Upper lobe of left lung (tissue), 6 donors: Measurements from ENCODE around the gene SST. TPM values are rescaled to one million over a fixed set of nuclear protein-coding genes. Genes with fewer than 3 reads are reported as not detected.

Experiments used
- ATAC-seq, 2 donors: fragments of 200-7000 bp; cut with Tn5 transposase; one replicate each; pipeline ENCODE4 v1.9.1; 2022; ENCODE audit warnings: mild to moderate bottlenecking in 2 of 2, moderate library complexity in 2 of 2; ENCODE audit not compliant: low FRiP score in 2 of 2
- DNase-seq, 2 donors: peaks; one replicate each; pipeline ENCODE4 v3.0.0-alpha.2; 2019 to 2020
- H3K27ac ChIP-seq, 4 donors: fragments of 200-600 bp; sonication (generic); one replicate each; pipeline ENCODE4 v1.5.1; 2016 to 2019
- H3K27me3 ChIP-seq, 4 donors: fragments of 200-600 bp; sonication (generic); one replicate each; pipeline ENCODE4 v1.5.1; 2017 to 2019
- H3K36me3 ChIP-seq, 4 donors: fragments of 200-600 bp; sonication (generic); one replicate each; pipeline ENCODE4 v1.5.1; 2016 to 2019
- H3K4me1 ChIP-seq, 4 donors: fragments of 200-600 bp; sonication (generic); one replicate each; pipeline ENCODE4 v1.5.1; 2018 to 2019
- H3K4me3 ChIP-seq, 4 donors: fragments of 200-600 bp; sonication (generic); one replicate each; pipeline ENCODE4 v1.5.1; 2017 to 2019; ENCODE audit warnings: mild to moderate bottlenecking in 2 of 4, moderate library complexity in 1 of 4
- H3K9me3 ChIP-seq, 4 donors: fragments of 200-600 bp; sonication (generic); one replicate each; pipeline ENCODE4 v1.5.1; 2018 to 2019
- EP300 ChIP-seq, 4 donors: sonication (generic); formaldehyde crosslinking; IDR thresholded peaks; one replicate each; pipeline ENCODE4 v1.5.1; 2017; ENCODE audit warnings: antibody characterized with exemption in 4 of 4, control low read depth in 2 of 4
- POLR2A ChIP-seq, 4 donors: fragments of 450-650 bp; IDR thresholded peaks; one replicate each; pipeline ENCODE4 v1.5.1; 2016 to 2017; ENCODE audit warnings: antibody characterized with exemption in 4 of 4, mild to moderate bottlenecking in 2 of 4
- POLR2AphosphoS5 ChIP-seq, 2 donors: sonication (generic); formaldehyde crosslinking; IDR thresholded peaks; one replicate each; pipeline ENCODE4 v1.5.1; 2017; ENCODE audit warnings: antibody characterized with exemption in 2 of 2
- WGBS, 2 donors: methylation state at CpG; one replicate each; pipeline ENCODE4 v1.1.5; 2017 to 2018; 5-methylcytosine and 5-hydroxymethylcytosine counted together
- total RNA-seq, 6 donors: library from RNA; depleted of rRNA in 4 of 6; stranded (reverse); fragments of >200 nt in 4 of 6; gene quantifications; one replicate each; pipeline versions ENCODE4 v1.1.0 to v1.2.1, GENCODE V29; 2016 to 2021
- TF ChIP-seq, protein P1 (sequence below), 6 experiments: fragments of 450-650 bp in 4 of 6; fragments of 200-600 bp in 2 of 6; sonication (generic) in 2 of 6; IDR thresholded peaks; one replicate each; pipeline ENCODE4 v1.5.1; 2016 to 2019; ENCODE audit warnings: antibody characterized with exemption in 6 of 6
- donor health status: DM: no; HTN: no; CAD: no; lungs with moderate emphysema.
- donor health status: DM: no; HTN: yes; CAD: no; lungs with severe emphysema.

Gene SST
- not detected for total RNA-seq

GRCh38 chr3:187669675-187670504 lies at the start of gene SST:
Gene SST (minus strand): TSS chr3:187670394. CDS start chr3:187670291, 103 bp downstream.
- 14% methylated on average over 38 to 42 of the region's 46 CpGs for WGBS, 2 donors
- ATAC-seq: peak in 1 of 2 donors; percentile 46
- DNase-seq: peak; percentile 23 to 75
- H3K27ac ChIP-seq: no peak within 1 kb of the TSS
- no peaks in the 10 kb centered on the region for H3K4me1 ChIP-seq
- no peaks in the 10 kb centered on the region for H3K9me3 ChIP-seq
- no peak for TF ChIP-seq POLR2AphosphoS5 (IDR thresholded peaks at IDR 0.05)
- TF ChIP-seq, protein P1, sequence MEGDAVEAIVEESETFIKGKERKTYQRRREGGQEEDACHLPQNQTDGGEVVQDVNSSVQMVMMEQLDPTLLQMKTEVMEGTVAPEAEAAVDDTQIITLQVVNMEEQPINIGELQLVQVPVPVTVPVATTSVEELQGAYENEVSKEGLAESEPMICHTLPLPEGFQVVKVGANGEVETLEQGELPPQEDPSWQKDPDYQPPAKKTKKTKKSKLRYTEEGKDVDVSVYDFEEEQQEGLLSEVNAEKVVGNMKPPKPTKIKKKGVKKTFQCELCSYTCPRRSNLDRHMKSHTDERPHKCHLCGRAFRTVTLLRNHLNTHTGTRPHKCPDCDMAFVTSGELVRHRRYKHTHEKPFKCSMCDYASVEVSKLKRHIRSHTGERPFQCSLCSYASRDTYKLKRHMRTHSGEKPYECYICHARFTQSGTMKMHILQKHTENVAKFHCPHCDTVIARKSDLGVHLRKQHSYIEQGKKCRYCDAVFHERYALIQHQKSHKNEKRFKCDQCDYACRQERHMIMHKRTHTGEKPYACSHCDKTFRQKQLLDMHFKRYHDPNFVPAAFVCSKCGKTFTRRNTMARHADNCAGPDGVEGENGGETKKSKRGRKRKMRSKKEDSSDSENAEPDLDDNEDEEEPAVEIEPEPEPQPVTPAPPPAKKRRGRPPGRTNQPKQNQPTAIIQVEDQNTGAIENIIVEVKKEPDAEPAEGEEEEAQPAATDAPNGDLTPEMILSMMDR (IDR thresholded peaks at IDR 0.05): no peak
- H3K4me3 ChIP-seq: no peak within 1 kb of the TSS
- H3K36me3 ChIP-seq: no peaks in the 10 kb centered on the region
- peaks cover 0 to 3% (median 0%) of the 10 kb centered on the region in 4 donors for H3K27me3 ChIP-seq

GRCh38 chr3:187719628-187720336 lies 49.6 kb upstream of the SST start:
- Histone ChIP-seq H3K27ac (peak overlapping the region in 1 of 4 donors; percentile 12), H3K9me3 (no peaks in the 10 kb centered on the region), H3K27me3 (no peaks in the 10 kb centered on the region), H3K4me3 (no peak overlapping the region), H3K4me1 (no peaks in the 10 kb centered on the region), H3K36me3 (peaks cover 31 to 48% (median 41%) of the 10 kb centered on the region in 4 donors)
- TF ChIP-seq, protein P1 (IDR thresholded peaks at IDR 0.05): no peak
- TF ChIP-seq POLR2A (IDR thresholded peaks at IDR 0.05) (no peak), POLR2AphosphoS5 (IDR thresholded peaks at IDR 0.05) (no peak), EP300 (IDR thresholded peaks at IDR 0.05) (no peak)
- ATAC-seq (peak in 1 of 2 donors; percentile 6), DNase-seq (no peak)
- 70 to 72% methylated on average over 3 to 6 of the region's 6 CpGs for WGBS, 2 donors

DNA sequence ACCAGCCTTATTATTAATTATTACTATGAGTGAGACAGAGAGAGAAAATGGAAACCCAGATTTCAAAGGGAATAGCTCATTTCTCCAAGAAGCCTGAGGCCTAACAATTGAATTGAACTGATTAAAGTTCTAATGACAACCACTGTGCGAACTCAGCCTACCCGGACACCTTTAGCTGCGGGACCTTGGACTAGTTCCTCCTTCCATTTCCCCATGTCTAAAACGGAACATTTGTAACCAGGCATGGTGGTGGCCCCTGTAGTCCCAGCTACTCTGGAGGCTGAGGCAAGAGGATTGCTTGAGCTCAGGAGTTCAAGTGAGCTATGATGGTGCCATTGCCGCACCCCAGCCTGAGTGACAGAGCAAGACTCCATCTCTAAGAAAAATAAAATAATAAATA lies 48.6 kb upstream of the SST start:
- ATAC-seq: peak in 1 of 2 donors; percentile 28

DNA sequence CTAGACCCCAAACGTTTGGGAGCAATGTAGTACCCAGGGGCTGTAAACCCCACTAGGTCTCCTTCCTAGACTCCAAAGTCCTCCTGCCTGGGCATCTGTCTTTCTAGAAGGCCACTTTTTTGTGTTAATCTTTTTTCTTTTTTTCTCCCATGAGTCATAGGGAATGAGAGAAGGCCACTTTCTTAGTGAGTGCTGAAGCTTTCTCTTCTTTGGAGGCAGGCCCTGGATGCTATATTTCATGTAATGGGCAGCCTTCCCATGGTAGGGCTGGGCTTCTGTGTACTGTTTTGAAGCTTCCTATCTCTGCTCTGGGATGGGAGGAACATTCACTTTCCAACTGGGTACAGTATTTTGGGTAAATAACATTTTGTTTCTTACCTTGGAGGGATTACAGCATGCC lies 47.4 kb upstream of the SST start:
- no peaks in the 10 kb centered on the region for H3K9me3 ChIP-seq
- peaks cover 13 to 26% (median 20%) of the 10 kb centered on the region in 4 donors for H3K36me3 ChIP-seq
- ATAC-seq (no peak), DNase-seq (no peak)
- H3K4me1 ChIP-seq: peaks cover 0 to 14% (median 3%) of the 10 kb centered on the region in 4 donors
- no peak overlapping the region for H3K27ac ChIP-seq
- 56 to 79% methylated on average over 1 of the region's 1 CpG for WGBS, 2 donors
- no peak for TF ChIP-seq EP300 (IDR thresholded peaks at IDR 0.05)
- TF ChIP-seq, protein P1 (IDR thresholded peaks at IDR 0.05): no peak
- TF ChIP-seq POLR2A (IDR thresholded peaks at IDR 0.05): no peak
- no peak for TF ChIP-seq POLR2AphosphoS5 (IDR thresholded peaks at IDR 0.05)
- no peaks in the 10 kb centered on the region for H3K27me3 ChIP-seq
- no peak overlapping the region for H3K4me3 ChIP-seq

More for the DNA sequence above, 48.6 kb upstream of the SST start:
- H3K27ac ChIP-seq: no peak overlapping the region
- peaks cover 21 to 39% (median 32%) of the 10 kb centered on the region in 4 donors for H3K36me3 ChIP-seq
- no peaks in the 10 kb centered on the region for H3K9me3 ChIP-seq
- WGBS, 2 donors: 88% methylated on average over 5 of the region's 5 CpGs
- H3K27me3 ChIP-seq: no peaks in the 10 kb centered on the region
- H3K4me1 ChIP-seq: peaks cover 0 to 8% (median 3%) of the 10 kb centered on the region in 4 donors
- TF ChIP-seq POLR2AphosphoS5 (IDR thresholded peaks at IDR 0.05): no peak
- no peak for TF ChIP-seq EP300 (IDR thresholded peaks at IDR 0.05)
- TF ChIP-seq POLR2A (IDR thresholded peaks at IDR 0.05): no peak
- TF ChIP-seq, protein P1 (IDR thresholded peaks at IDR 0.05): no peak
- H3K4me3 ChIP-seq: no peak overlapping the region
- DNase-seq: no peak
